Renal cortical epithelial cell (primary cell): ENCODE results near the gene LINC00305. TPM values are rescaled to one million over a fixed set of nuclear protein-coding genes. Genes with fewer than 3 reads are reported as not detected.

Experiments
- DNase-seq: peaks from one replicate; pipeline ENCODE4 v3.0.0-alpha.2; 2011; ENCODE audit warnings: low read depth
- total RNA-seq: library from RNA; depleted of rRNA; stranded (reverse); fragments of >200 nt; gene quantifications from 2 replicates; pipeline ENCODE4 v1.2.3, GENCODE V29; 2014

LINC00305 gene
- total RNA-seq, 1 donor from 2014 or later = not detected

GRCh38 chr18:64031411-64031810 lies 117.5 kb downstream of the LINC00305 start:
- DNase-seq = no peak

Other genes starting within 250 kb of the LINC00305 start
- gene SERPINB10, start 241.1 kb downstream of the LINC00305 start, total RNA-seq = not detected in 2 replicates
- gene HMSD, start 199.8 kb downstream of the LINC00305 start, total RNA-seq = 0.17 TPM in 1 of 2 replicates, not detected in the other
- 20.9 and 30.9 TPM in 2 replicates for gene SERPINB8, start 179.0 kb downstream of the LINC00305 start, total RNA-seq